Measurements from ENCODE around the gene TCF7L2.

- TF ChIP-seq CTCF (IDR thresholded peaks at IDR 0.05) (no peak), POLR2A (IDR thresholded peaks at IDR 0.05) (no peak), POLR2AphosphoS5 (IDR thresholded peaks at IDR 0.05) (no peak)
Measured at GRCh38 chr10:113038183-113038582, 88.1 kb downstream of the TCF7L2 start.
